ENCODE measurements around the gene ARID4B.
"Not testable (repeated sequence)": the region's sequence is repeated elsewhere in the genome, so short reads cannot be mapped to it uniquely, and the experiment has no call there.

Gene ARID4B

GRCh38 chr1:235291599-235292091, 36.3 kb downstream of the ARID4B start:
- no peak overlapping the region for H3K4me3 ChIP-seq (ENCODE audit: low read length)
- TF ChIP-seq, protein P1, sequence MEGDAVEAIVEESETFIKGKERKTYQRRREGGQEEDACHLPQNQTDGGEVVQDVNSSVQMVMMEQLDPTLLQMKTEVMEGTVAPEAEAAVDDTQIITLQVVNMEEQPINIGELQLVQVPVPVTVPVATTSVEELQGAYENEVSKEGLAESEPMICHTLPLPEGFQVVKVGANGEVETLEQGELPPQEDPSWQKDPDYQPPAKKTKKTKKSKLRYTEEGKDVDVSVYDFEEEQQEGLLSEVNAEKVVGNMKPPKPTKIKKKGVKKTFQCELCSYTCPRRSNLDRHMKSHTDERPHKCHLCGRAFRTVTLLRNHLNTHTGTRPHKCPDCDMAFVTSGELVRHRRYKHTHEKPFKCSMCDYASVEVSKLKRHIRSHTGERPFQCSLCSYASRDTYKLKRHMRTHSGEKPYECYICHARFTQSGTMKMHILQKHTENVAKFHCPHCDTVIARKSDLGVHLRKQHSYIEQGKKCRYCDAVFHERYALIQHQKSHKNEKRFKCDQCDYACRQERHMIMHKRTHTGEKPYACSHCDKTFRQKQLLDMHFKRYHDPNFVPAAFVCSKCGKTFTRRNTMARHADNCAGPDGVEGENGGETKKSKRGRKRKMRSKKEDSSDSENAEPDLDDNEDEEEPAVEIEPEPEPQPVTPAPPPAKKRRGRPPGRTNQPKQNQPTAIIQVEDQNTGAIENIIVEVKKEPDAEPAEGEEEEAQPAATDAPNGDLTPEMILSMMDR (IDR thresholded peaks at IDR 0.05; ENCODE audit: insufficient read depth, low read depth, low read length, missing control alignments), result no peak
- no peak for DNase-seq (ENCODE audit: low read depth)

GRCh38 chr1:235290740-235291502, 37.1 kb downstream of the ARID4B start:
- H3K4me3 ChIP-seq (ENCODE audit: low read length), result no peak overlapping the region
- TF ChIP-seq, protein P1 (IDR thresholded peaks at IDR 0.05; ENCODE audit: insufficient read depth, low read depth, low read length, missing control alignments), result no peak
- no peak for DNase-seq (ENCODE audit: low read depth)

GRCh38 chr1:235289859-235290739, 37.9 kb downstream of the ARID4B start:
- H3K4me3 ChIP-seq (ENCODE audit: low read length), result no peak overlapping the region
- TF ChIP-seq, protein P1 (IDR thresholded peaks at IDR 0.05; ENCODE audit: insufficient read depth, low read depth, low read length, missing control alignments), result no peak

DNA sequence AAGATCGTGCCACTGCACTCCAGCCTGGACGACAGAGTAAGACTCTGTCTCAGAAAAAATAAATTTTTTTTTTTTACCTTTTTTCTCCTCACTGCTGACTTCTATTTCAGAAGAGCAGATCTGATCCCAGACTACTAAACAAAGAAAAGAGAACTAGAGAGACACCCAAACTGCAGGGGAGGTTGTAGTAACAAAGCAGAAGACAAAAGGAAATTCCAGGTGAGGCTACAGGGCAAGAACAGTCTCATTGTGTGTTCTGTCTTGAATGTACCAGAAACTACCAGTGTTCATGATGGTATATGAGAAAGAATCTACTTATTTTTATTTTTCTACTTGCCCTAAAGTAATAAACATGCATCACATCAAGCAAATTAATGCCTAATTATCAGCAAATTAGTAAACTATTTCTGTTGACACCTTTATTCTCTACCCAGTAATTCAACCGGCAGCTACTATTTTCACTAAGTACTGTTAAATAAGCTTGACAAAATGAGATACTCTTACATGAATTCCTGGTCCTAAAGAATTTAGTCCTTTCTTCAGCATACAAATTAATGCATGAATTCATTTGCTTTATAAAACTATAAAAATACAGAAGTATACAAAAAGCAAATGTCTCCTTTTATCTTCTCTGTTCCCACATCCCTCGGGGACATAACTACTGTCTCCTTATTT, 40.6 kb downstream of the ARID4B start:
- H3K4me3 ChIP-seq (ENCODE audit: low read length), result no peak overlapping the region
- DNase-seq (ENCODE audit: low read depth), result no peak
- TF ChIP-seq, protein P1 (IDR thresholded peaks at IDR 0.05; ENCODE audit: insufficient read depth, low read depth, low read length, missing control alignments), result no peak

More at GRCh38 chr1:235289859-235290739, 37.9 kb downstream of the ARID4B start:
- no peak for DNase-seq (ENCODE audit: low read depth)

DNA sequence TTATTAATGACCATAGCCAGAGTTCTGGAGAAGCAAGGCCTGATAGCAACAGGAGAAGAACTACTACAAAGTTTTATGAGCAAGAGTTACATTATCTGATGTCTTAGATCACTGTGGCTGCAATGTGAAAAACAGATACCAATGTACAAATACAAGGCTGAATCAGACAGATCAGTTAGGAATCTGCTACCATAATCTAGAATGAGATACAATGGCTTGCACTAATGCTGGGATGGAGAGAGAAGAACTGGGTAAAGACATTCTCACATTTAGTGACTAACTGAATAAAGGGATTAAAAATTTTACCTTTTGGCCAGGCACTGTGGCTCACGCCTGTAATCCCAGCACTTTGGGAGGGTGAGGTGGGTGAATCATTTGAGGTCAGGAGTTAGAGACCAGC, 41.3 kb downstream of the ARID4B start:
- TF ChIP-seq, protein P1 (IDR thresholded peaks at IDR 0.05; ENCODE audit: insufficient read depth, low read depth, low read length, missing control alignments), result no peak
- no peak overlapping the region for H3K4me3 ChIP-seq (ENCODE audit: low read length)
- DNase-seq (ENCODE audit: low read depth), result peak; percentile 13

GRCh38 chr1:235284231-235284769, 43.7 kb downstream of the ARID4B start:
- TF ChIP-seq, protein P1 (IDR thresholded peaks at IDR 0.05; ENCODE audit: insufficient read depth, low read depth, low read length, missing control alignments), result no peak
- DNase-seq (ENCODE audit: low read depth), result no peak
- H3K4me3 ChIP-seq (ENCODE audit: low read length), result no peak overlapping the region

DNA sequence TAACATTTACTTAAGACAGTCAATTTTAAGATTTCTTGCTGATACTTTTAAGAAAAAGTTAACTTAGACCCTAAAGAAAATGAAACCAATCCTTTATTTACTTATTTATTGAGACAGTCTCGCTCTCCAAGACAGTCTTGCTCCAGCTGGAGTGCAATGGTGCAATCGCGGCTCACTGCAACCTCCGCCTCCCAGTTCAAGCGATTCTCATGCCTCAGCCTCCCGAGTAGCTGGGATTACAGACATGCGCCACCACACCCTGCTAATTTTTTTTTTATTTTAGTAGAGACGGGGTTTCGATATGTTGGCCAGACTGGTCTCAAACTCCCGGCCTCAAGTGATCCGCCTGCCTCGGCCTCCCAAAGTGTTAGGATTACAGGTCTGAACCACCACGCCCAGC, 44.3 kb downstream of the ARID4B start:
- not testable (repeated sequence) for H3K4me3 ChIP-seq (ENCODE audit: low read length); DNase-seq (ENCODE audit: low read depth)

All from epithelial cell of esophagus (primary cell).